Stimulated activated CD8-positive, alpha-beta memory T cell treated with anti-CD3 and anti-CD28 coated beads, Interleukin-2, amount 100 ng/mL, for 1 hour (primary cell): Measurements from ENCODE around the gene MAD1L1.
"Not testable (repeated sequence)": the region's sequence is repeated elsewhere in the genome, so short reads cannot be mapped to it uniquely, and the experiment has no call there.

Experiments used
- DNase-seq, 2 donors: peaks; one replicate each; pipeline ENCODE4 v3.0.0-alpha.2; 2020; ENCODE audit warnings: low read depth in 2 of 2

The MAD1L1 gene

GRCh38 chr7:1866601-1867000 lies 366.1 kb downstream of the MAD1L1 start:
- no peak for DNase-seq

- DNase-seq, result no peak
These were observed 367.0 kb downstream of the MAD1L1 start for GRCh38 chr7:1865571-1866255.

DNA sequence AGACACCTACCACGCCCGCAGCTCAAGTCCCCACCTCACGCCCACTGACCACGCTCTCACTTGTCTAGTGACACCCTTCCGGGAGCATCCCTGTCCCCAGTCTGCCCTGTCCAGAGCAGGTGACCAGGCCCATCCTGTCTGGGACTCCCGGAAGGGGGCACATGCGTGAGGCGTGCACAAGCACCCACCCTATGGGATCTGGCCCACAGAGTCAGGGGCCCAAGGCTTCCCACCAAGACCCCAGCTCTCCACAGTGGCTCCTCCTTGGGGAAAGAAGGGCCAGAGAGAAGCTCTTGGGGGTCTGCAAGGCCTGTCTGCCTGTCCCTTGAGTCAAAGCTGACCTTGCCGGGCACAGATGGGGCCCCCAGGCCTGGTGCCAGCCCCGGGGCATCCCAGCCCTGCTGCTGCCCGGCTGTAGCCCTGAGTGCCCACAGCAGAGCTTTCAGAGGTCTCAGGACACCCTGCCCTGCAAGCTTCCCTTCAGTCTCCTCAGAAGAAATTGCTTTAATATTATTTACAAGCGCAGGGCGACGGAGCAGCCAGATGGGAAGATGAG lies 367.7 kb downstream of the MAD1L1 start:
- DNase-seq, result no peak

DNA sequence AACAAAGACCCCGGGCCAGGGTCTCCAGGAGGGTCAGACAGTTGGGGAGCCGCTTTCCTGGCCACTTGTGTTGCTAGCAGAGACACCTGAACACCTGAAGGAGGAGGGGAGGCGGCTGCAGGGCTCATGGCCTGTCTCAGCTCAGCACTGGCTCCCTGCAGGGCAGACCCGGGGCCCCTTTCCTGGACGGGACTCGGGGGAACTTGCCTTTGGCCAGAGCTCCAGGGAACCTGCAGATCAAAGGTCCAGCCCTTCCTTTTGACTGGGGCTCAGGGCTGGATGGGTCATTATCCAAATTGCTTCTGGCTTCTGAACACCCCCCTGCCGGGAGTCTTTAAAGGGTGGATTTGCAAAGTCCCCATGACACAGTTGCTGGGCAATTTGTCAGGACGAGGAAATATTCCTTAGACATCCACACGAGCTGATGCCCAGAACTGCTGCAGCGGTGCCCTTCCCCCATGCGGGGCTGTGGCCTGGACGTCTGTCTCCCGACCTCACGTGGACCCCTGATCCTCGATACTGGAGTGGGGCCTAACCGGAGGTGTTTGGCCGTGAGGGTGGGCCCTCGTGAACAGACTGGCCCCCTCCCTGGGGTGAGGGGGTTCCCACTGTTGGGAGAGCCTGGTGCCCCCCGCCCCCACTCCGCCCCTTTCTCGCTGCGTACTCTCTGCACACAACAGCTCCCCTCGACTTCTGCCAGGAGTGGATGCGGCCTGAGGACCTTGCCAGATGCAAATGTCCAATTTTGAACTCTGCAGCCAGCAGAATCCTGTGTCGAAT lies 368.4 kb downstream of the MAD1L1 start:
- DNase-seq, result no peak

DNA sequence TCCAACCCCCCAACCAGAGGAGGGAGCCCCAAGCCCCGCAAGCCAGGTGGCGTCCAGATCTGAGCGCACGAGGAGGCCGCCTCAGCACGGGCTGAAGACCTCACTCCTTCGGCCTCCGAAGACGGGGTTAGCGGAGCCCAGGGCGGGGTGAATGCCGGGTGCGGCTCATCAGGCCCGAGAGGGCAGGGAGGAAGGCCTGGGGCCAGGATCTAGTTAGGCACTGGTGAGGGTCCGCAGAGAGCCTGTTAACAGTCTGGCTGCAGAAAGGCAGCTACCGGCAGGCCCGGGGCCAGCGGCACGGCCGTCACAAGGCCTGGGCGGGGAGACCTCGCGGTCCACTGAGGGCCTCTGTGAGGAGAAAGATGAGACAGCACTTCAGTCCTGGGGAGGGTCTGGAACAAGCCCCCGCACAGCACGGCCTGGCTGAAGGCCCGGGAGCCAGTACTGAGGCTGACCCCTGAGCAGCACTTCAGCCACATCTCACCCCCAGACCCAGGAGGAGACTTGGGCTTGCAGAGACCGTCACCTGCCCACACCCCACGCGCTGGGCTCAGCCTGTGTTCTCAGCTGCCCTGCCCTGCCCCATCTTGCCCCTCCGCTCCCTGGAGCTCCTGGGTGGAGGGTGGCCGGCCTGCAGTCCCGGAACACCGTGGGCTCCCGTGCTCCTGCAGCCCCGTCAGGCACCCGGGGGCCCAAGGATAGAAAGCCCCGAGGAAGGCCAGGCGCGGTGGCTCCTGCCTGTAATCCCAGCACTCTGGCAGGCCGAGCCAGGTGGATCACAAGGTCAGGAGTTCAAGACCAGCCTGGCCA lies 369.4 kb downstream of the MAD1L1 start:
- no peak for DNase-seq

DNA sequence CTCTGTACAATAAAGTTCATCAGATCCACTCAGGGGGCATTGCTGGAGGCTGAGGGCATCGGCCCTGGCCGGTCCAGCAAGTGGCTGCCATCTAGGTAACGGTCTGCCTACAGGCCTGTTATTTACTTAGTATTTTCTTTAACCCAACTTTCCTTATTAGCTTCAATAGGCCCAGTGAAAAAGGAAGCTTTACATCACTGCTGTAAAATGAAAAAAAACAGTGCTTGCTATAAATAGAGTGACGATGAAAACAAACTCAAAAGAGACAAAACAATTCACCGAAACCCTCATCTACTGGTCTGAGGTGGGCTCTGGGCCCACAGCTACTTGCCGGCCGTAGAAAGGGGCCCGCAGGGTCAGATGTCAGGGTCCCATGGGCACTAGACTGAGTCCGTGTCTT lies 370.2 kb downstream of the MAD1L1 start:
- DNase-seq, result no peak

- DNase-seq, result no peak
These were observed 370.8 kb downstream of the MAD1L1 start for GRCh38 chr7:1861799-1862458.

- DNase-seq, result not testable (repeated sequence)
These were observed 371.6 kb downstream of the MAD1L1 start for GRCh38 chr7:1860881-1861798.

DNA sequence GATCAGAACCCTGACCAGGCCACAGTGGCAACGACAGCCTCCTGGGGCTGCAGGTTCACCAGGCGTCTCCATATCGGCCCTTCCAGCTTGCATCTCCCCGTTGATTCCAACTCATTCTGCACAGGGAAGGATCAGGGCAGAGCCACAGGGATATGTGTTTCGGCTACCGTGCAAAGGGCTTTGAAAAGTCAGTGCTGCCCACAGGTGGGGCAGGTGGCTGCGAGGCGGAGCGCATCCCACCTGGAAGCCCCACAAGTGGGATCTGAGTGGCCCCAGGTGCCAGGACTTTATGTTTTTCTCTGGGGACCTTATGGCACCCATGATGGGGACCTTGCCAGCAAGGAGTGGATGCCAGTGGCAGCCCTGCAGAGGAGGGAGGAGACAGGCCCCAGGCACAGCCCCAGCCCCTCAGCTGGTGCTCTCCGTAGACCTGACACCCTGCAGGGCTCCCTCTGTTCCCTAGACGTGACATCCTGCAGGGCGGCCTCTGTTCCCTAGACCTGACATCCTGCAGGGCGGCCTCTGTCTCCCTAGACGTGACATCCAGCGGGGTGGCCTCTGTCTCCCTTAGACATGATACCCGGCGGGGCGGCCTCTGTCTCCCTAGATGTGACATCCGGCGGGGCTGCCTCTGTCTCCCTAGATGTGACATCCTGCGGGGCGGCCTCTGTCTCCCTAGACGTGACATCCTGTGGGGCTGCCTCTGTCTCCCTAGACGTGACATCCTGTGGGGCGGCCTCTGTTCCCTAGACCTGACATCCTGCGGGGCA lies 373.3 kb downstream of the MAD1L1 start:
- no peak for DNase-seq

GRCh38 chr7:1858435-1859265 lies 374.1 kb downstream of the MAD1L1 start:
- no peak for DNase-seq

GRCh38 chr7:1857487-1858421 lies 375.0 kb downstream of the MAD1L1 start:
- DNase-seq, result no peak

GRCh38 chr7:1856888-1857441 lies 375.8 kb downstream of the MAD1L1 start:
- no peak for DNase-seq

DNA sequence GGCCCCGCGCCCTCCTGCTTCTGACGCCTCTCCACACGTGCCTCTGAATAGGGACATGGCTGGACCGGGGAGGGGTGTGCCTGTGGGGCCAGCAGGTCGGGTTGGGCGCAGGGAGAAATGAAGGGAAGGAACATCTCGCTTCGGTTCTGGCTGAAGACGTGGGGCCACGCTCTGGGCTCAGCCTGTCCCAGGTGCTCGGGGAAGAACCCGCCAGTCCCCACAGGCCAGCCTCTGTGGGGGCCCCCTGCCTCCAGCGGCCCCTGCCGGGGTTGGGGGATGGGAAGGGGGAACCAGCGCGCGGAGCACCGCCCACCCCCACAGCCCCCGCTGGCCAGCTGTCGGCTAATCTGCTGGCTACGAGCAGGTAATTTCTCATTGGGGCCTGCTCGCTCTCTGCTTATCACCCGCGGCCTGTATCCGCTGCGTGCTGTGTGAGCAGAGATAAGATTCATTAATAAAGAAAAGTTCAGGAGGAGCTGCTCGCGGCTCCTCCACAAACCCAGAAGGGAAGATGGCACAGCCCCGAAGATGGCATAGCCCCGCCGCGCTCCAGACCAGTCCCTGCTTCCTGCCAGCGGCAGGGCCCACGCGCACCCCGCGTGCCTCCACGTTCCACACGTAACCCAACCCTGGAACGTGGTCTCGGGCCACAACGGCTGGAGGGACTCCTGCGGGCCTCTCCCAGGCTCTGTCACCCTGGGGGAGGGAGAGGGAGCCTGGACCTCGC lies 376.4 kb downstream of the MAD1L1 start:
- no peak for DNase-seq

DNA sequence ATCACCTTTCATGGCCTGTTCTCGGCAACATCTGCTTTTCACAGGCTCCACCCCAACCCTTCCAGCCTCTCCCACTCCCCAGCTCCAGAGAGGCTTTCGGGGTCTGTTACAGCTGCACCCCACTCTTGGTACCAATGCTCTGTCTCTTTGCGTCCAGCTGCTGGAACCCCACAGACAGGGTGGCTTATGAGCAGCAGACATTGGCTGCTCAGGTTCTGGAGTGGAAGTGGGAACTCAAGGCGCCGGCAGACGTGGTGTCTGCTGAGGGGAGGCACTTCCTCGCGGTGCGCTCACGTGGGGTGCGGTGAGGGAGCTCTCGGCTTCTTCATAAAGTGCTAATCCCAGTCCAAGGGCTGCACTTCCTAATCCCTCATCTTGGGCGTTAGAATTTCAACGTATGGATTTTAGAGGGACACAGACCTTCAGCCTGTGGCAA lies 377.0 kb downstream of the MAD1L1 start:
- no peak for DNase-seq

- DNase-seq, result no peak
These were observed 377.6 kb downstream of the MAD1L1 start for GRCh38 chr7:1854866-1855724.
